GM21381 (cell line): ENCODE measurements around the gene RYR1.
"Not testable (repeated sequence)": the region's sequence is repeated elsewhere in the genome, so short reads cannot be mapped to it uniquely, and the experiment has no call there.

Source experiments
- ATAC-seq: cut with Tn5 transposase; IDR thresholded peaks from one replicate; pipeline ENCODE4 v1.9.1; 2021; ENCODE audit warnings: mild to moderate bottlenecking, moderate library complexity; ENCODE audit not compliant: unreplicated experiment

RYR1 gene

GRCh38 chr19:38488096-38488495, 54.6 kb downstream of the RYR1 start:
- ATAC-seq, result no peak

DNA sequence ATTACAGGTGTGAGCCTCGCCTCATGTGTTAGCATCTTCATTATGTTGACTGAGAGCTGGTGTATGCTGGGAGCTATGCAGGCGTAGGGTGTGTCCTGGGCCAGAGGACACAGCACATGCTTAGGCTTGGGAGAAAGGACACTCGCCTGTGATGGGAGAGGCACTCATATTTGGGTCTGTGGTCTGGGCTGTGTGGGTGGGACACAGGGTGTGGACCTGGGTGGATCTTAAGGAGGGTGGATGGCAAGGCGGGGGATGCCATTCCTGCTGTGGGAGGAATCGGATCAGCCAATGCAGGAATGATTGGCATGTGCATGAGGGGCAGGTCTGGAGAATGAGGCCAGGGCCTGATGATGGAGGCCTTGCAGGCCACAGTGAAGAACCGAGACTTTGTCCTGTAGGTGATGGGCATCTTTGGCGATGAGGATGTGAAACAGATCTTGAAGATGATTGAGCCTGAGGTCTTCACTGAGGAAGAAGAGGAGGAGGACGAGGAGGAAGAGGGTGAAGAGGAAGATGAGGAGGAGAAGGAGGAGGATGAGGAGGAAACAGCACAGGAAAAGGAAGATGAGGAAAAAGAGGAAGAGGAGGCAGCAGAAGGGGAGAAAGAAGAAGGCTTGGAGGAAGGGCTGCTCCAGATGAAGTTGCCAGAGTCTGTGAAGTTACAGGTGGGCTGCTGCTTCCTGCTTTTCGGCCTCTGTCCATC, 55.4 kb downstream of the RYR1 start:
- ATAC-seq, result no peak

DNA sequence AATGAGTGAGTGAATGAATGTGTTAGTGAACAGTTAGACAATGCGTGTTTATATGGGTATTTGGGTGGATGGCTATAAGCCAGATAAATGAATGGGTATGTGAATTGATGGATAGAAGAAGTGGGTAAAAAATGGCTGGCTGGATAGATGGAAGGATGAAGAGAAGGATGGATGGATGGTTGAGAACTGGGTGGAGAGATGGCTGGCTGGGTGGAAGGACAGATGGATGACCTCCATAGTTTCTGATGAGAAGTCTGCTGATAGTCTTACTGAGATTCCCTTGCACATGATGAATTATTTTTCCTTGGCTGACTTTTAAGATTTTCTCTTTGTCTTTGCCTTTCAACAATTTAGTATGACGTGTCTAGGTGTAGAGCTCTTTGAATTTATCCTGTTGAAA, 57.4 kb downstream of the RYR1 start:
- ATAC-seq, result no peak

DNA sequence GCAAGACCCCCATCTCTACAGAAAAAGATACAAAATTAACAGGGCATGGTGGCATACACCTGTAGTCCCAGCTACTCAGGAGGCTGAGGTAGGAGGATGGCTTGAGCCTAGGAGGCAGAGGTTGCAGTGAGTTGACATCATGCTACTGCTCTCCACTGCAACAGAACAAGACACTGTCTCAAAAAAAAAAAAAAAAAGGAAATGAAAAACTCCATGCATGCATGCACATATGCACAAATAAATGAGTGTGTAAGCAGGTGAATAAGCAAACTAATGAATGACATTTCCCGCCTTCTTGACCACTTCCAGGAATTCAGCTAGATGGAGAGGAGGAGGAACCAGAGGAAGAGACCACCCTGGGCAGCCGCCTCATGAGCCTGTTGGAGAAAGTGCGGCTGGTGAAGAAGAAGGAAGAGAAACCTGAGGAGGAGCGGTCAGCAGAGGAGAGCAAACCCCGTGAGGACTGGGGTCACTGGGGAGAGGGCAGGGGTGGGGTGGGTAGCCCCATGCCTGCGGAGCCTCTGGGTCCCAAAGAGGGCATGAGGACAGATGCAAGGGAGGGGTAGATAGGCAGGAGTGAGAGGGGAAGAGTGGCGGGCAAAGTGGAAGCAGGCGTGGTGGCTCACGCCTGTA, 58.8 kb downstream of the RYR1 start:
- no peak for ATAC-seq

DNA sequence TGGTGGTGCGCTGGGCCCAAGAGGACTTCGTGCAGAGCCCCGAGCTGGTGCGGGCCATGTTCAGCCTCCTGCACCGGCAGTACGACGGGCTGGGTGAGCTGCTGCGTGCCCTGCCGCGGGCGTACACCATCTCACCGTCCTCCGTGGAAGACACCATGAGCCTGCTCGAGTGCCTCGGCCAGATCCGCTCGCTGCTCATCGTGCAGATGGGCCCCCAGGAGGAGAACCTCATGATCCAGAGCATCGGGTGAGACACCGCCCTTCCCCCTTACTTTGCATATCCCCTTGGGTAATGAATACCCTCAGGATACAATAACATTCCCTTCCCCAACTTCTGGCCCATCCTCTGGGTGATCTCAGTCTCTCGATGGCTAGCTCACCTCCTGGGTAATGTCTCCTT, 60.9 kb downstream of the RYR1 start:
- ATAC-seq, result no peak

- ATAC-seq, result not testable (repeated sequence)
These were observed 61.9 kb downstream of the RYR1 start for GRCh38 chr19:38495375-38495774.

DNA sequence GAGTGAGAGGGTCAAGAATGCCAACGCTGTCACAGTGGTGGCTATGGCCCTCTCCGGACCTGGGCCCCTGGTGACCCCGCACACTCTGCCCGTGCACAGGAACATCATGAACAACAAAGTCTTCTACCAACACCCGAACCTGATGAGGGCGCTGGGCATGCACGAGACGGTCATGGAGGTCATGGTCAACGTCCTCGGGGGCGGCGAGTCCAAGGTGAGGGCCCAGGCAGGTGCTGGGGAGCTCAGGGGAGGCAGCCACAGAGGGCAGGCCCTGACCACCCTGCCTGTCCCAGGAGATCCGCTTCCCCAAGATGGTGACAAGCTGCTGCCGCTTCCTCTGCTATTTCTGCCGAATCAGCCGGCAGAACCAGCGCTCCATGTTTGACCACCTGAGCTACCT, 62.6 kb downstream of the RYR1 start:
- no peak for ATAC-seq

DNA sequence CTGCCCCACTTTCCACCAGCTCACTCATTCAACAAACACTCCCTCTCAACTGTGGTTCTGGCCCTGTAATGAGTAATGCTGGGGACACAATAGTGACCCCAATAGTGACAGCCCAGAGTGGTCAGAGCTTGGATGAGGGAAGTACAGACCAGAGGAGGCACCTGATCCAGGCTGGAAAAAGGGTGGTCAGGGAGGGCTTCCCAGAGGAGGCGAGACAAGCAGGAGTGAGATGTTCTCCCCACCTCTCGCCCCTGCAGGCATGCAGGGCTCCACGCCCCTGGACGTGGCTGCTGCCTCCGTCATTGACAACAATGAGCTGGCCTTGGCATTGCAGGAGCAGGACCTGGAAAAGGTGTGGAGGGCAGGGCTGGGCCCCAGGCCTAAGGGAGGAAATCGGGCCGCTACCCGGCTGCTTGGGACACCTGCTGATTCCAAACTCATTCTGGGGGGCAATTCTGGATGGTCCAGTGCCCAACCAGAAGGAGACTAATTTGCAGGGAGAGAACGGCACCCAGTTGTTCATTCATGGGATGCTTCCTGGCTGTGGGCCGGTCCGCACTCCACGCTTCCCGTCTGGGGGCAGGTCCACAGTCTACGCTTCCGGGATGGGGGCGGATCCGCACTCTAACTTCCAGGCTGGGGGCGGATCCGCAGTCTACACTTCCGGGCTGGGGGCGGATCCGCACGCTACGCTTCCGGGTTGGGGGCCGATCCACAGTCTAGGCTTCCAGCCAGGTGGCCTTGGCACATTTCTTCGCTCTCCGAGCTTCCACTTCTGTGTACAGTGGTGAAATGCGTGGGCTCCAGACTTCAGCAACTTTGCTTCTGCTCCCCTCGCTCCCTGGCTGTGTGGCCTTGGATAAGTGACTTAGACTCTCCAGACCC, 63.4 kb downstream of the RYR1 start:
- ATAC-seq, result no peak

GRCh38 chr19:38497907-38498306, 64.4 kb downstream of the RYR1 start:
- ATAC-seq, result no peak

DNA sequence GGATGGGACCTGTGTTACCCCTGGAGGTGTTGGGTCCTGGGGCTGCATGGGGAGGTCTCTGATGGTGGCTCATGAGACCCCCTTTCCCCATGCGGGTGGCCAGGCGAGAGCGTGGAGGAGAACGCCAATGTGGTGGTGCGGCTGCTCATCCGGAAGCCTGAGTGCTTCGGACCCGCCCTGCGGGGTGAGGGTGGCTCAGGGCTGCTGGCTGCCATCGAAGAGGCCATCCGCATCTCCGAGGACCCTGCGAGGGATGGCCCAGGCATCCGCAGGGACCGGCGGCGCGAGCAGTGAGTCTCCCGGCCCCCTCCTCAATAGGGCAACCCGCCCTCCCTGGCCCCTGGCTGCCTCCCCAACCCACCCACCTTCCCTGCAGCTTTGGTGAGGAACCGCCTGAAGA, 66.0 kb downstream of the RYR1 start:
- ATAC-seq, result no peak

GRCh38 chr19:38500450-38500849, 67.0 kb downstream of the RYR1 start:
- no peak for ATAC-seq

DNA sequence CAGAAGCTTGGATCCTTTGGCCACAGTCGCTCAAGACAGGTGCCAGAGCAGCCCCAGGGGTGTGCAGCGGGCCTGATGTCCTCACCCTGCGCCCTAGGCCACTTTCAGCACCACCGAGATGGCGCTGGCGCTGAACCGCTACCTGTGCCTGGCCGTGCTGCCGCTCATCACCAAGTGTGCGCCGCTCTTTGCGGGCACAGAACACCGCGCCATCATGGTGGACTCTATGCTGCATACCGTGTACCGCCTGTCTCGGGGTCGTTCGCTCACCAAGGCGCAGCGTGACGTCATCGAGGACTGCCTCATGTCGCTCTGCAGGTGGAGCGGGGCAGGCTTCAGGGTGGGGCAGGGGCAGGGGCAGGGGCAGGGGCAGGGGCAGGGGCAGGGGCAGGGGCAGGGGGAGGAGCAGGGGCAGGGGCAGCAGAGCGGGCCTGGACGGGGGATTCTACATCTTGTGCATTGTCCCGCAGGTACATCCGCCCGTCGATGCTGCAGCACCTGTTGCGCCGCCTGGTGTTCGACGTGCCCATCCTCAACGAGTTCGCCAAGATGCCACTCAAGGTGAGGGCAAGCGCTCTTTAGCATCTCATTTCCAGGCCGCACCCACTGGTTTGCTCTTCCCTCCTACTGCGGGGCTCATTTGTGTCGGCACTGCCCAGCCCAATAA, 69.1 kb downstream of the RYR1 start:
- ATAC-seq, result no peak

GRCh38 chr19:38503077-38503410, 69.6 kb downstream of the RYR1 start:
- ATAC-seq, result no peak

- no peak for ATAC-seq
These were observed 72.5 kb downstream of the RYR1 start for GRCh38 chr19:38505958-38506357.

DNA sequence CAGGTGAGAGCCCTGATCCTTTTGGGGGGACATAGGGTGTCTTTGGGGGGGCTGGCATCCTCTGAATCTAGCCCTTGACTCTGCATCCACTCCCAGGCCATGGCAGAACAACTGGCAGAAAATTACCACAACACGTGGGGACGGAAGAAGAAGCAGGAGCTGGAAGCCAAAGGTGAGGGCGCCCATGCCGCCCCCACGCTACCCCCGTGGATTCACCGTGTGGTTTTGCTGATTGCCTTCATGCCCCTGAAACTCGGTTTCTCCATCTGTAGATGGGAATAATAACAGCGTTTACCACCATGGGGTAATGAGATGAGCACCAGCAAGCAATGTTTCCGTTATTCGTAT, 72.9 kb downstream of the RYR1 start:
- no peak for ATAC-seq

GRCh38 chr19:38506723-38507550, 73.4 kb downstream of the RYR1 start:
- no peak for ATAC-seq

- no peak for ATAC-seq
These were observed 74.1 kb downstream of the RYR1 start for GRCh38 chr19:38507551-38508127.

- ATAC-seq, result no peak
These were observed 75.0 kb downstream of the RYR1 start for GRCh38 chr19:38508507-38508906.

GRCh38 chr19:38509027-38509426, 75.5 kb downstream of the RYR1 start:
- ATAC-seq, result no peak

DNA sequence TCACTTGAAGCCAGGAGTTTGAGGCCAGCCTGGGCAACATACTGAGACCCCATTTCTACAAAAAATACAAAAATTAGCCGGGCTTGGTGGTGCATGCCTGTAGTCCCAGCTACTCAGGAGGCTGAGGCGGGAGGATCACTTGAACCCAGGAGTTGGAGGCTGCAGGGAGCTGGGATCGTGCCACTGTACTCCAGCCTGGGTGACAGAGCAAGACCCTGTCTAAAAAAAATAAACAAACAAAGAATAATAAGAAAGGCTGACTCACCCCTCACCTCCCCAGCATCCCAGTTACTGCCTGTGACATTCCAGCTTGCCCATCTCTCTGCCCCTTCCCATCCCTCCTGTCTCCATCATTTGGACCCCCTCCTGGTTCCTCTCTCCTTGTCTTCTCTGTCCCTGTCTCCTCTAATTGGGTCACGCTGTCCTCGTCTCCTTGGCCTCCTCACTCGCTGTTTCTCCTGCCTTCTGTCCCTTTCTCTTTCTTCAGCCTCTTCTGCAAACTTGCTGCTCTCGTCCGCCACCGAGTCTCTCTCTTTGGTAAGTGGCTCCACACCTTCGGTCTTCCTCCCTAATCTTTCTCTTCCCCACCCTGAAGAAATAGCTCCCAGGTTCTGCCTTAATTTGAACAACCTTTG, 77.7 kb downstream of the RYR1 start:
- no peak for ATAC-seq
